Gastroesophageal sphincter (tissue), 4 donors: ENCODE data around the gene RMI2. TPM values are rescaled to one million over a fixed set of nuclear protein-coding genes. Genes with fewer than 3 reads are reported as not detected.

Experiments used
- ATAC-seq: fragments of 150-250 bp; one replicate; pipeline ENCODE4 v1.9.1; 2016; ENCODE audit warnings: mild to moderate bottlenecking, moderate library complexity
- H3K27ac ChIP-seq, 4 donors: fragments of 200-600 bp; sonication (generic) in 3 of 4; 1 replicate in 3 of 4; 2 replicates in 1 of 4; pipeline ENCODE4 v1.5.1; 2016 to 2019
- H3K27me3 ChIP-seq: fragments of 200-600 bp; sonication (generic); one replicate; pipeline ENCODE4 v1.5.1; 2019
- H3K36me3 ChIP-seq, 2 donors: fragments of 200-600 bp; sonication (generic); one replicate each; pipeline ENCODE4 v1.5.1; 2019; ENCODE audit warnings: control low read depth in 1 of 2
- H3K4me1 ChIP-seq, 3 donors: fragments of 200-600 bp; sonication (generic); 1 replicate in 2 of 3; 2 replicates in 1 of 3; pipeline ENCODE4 v1.5.1; 2016 to 2019; ENCODE audit warnings: control low read depth in 2 of 3
- H3K4me3 ChIP-seq, 2 donors: fragments of 200-600 bp; sonication (generic); one replicate each; pipeline ENCODE4 v1.5.1; 2019; ENCODE audit warnings: mild to moderate bottlenecking in 1 of 2, moderate library complexity in 1 of 2
- H3K9me3 ChIP-seq, 3 donors: fragments of 200-600 bp; sonication (generic); one replicate each; pipeline ENCODE4 v1.5.1; 2017 to 2019; ENCODE audit warnings: control low read depth in 2 of 3
- CTCF ChIP-seq, 4 experiments: fragments of 200-600 bp in 2 of 4; fragments of 450-650 bp in 2 of 4; sonication (generic) in 1 of 4; IDR thresholded peaks; one replicate each; pipeline ENCODE4 v1.5.1; 2017 to 2019; ENCODE audit warnings: antibody characterized with exemption in 4 of 4, mild to moderate bottlenecking in 2 of 4, moderate library complexity in 2 of 4
- EP300 ChIP-seq: sonication (generic); formaldehyde crosslinking; IDR thresholded peaks from one replicate; pipeline ENCODE4 v1.6.1; 2017; ENCODE audit warnings: antibody characterized with exemption, mild to moderate bottlenecking
- POLR2A ChIP-seq, 2 donors: fragments of 450-650 bp; IDR thresholded peaks; one replicate each; pipeline ENCODE4 v1.6.1; 2017; ENCODE audit warnings: antibody characterized with exemption in 2 of 2, mild to moderate bottlenecking in 2 of 2, moderate library complexity in 1 of 2
- POLR2AphosphoS5 ChIP-seq: sonication (generic); formaldehyde crosslinking; IDR thresholded peaks from one replicate; pipeline ENCODE4 v1.6.1; 2017; ENCODE audit warnings: antibody characterized with exemption
- WGBS, 2 donors: methylation state at CpG; one replicate each; pipeline ENCODE4 v1.1.5; 2018; ENCODE audit warnings: low coverage in 1 of 2; 5-methylcytosine and 5-hydroxymethylcytosine counted together
- total RNA-seq, 4 donors: library from RNA; depleted of rRNA; stranded (reverse); fragments of >200 nt; gene quantifications; one replicate each; pipeline ENCODE4 v1.1.0, GENCODE V29; 2016

RMI2 gene
- total RNA-seq, 4 donors from 2014 or later, result 0.31 to 1.8 (median 1.4) TPM

GRCh38 chr16:11314309-11314894 lies 30.9 kb upstream of the RMI2 start:
- 96% methylated on average over 4 of the region's 8 CpGs; no CpG with 5 or more reads in 1 of the 2 donors for WGBS, 2 donors
- no peak for ATAC-seq
- Histone ChIP-seq H3K4me3 (no peak overlapping the region), H3K9me3 (no peaks in the 10 kb centered on the region), H3K27ac (no peak overlapping the region), H3K27me3 (no peaks in the 10 kb centered on the region), H3K36me3 (no peaks in the 10 kb centered on the region), H3K4me1 (peaks cover 0 to 7% (median 0%) of the 10 kb centered on the region in 3 donors)
- TF ChIP-seq EP300 (no peak), CTCF (IDR thresholded peaks at IDR 0.05) (no peak), POLR2A (IDR thresholded peaks at IDR 0.05) (no peak)

- 65 to 100% methylated on average over 1 to 9 of the region's 13 CpGs for WGBS, 2 donors
These were observed 29.7 kb upstream of the RMI2 start for GRCh38 chr16:11315510-11315909.

GRCh38 chr16:11316331-11317015 lies 28.8 kb upstream of the RMI2 start:
- H3K4me3 ChIP-seq, result no peak overlapping the region
- no peaks in the 10 kb centered on the region for H3K9me3 ChIP-seq
- no peak for ATAC-seq
- no peak overlapping the region for H3K27ac ChIP-seq
- H3K4me1 ChIP-seq, result peaks cover 0 to 7% (median 0%) of the 10 kb centered on the region in 3 donors
- H3K36me3 ChIP-seq, result no peaks in the 10 kb centered on the region
- H3K27me3 ChIP-seq, result no peaks in the 10 kb centered on the region
- 80 to 89% methylated on average over 1 to 9 of the region's 23 CpGs for WGBS, 2 donors
- no peak for TF ChIP-seq POLR2AphosphoS5
- no peak for TF ChIP-seq EP300
- TF ChIP-seq POLR2A (IDR thresholded peaks at IDR 0.05), result no peak
- TF ChIP-seq CTCF (IDR thresholded peaks at IDR 0.05), result no peak

More at GRCh38 chr16:11315510-11315909, 29.7 kb upstream of the RMI2 start:
- no peak for ATAC-seq
- no peaks in the 10 kb centered on the region for H3K36me3 ChIP-seq
- no peak for TF ChIP-seq EP300
- TF ChIP-seq CTCF (IDR thresholded peaks at IDR 0.05), result no peak
- H3K27ac ChIP-seq, result no peak overlapping the region
- H3K4me1 ChIP-seq, result peaks cover 0 to 7% (median 0%) of the 10 kb centered on the region in 3 donors
- H3K4me3 ChIP-seq, result no peak overlapping the region
- no peaks in the 10 kb centered on the region for H3K27me3 ChIP-seq
- no peaks in the 10 kb centered on the region for H3K9me3 ChIP-seq

- Histone ChIP-seq H3K27me3 (no peaks in the 10 kb centered on the region), H3K4me3 (no peak overlapping the region), H3K36me3 (no peaks in the 10 kb centered on the region), H3K4me1 (no peaks in the 10 kb centered on the region), H3K27ac (no peak overlapping the region), H3K9me3 (no peaks in the 10 kb centered on the region)
- TF ChIP-seq POLR2AphosphoS5 (no peak), CTCF (IDR thresholded peaks at IDR 0.05) (no peak), EP300 (no peak), POLR2A (IDR thresholded peaks at IDR 0.05) (no peak)
- ATAC-seq, result no peak
- WGBS, 2 donors, result 92 to 93% methylated on average over 7 to 8 of the region's 8 CpGs
These were observed 26.4 kb upstream of the RMI2 start for GRCh38 chr16:11318817-11319216.

- no peak for ATAC-seq
- no peaks in the 10 kb centered on the region for H3K36me3 ChIP-seq
- TF ChIP-seq POLR2AphosphoS5 (no peak), EP300 (no peak), POLR2A (IDR thresholded peaks at IDR 0.05) (no peak), CTCF (IDR thresholded peaks at IDR 0.05) (no peak)
- H3K27ac ChIP-seq, result no peak overlapping the region
- H3K27me3 ChIP-seq, result no peaks in the 10 kb centered on the region
- WGBS, 2 donors, result 69% methylated on average over 2 of the region's 8 CpGs; no CpG with 5 or more reads in 1 of the 2 donors
- no peaks in the 10 kb centered on the region for H3K9me3 ChIP-seq
- H3K4me3 ChIP-seq, result no peak overlapping the region
- no peaks in the 10 kb centered on the region for H3K4me1 ChIP-seq
These were observed 25.6 kb upstream of the RMI2 start for GRCh38 chr16:11319529-11320146.
